ENCODE results near the gene DRD3. TPM values are rescaled to one million over a fixed set of nuclear protein-coding genes. Genes with fewer than 3 reads are reported as not detected.

The DRD3 gene
- total RNA-seq = not detected in 2 replicates

DNA sequence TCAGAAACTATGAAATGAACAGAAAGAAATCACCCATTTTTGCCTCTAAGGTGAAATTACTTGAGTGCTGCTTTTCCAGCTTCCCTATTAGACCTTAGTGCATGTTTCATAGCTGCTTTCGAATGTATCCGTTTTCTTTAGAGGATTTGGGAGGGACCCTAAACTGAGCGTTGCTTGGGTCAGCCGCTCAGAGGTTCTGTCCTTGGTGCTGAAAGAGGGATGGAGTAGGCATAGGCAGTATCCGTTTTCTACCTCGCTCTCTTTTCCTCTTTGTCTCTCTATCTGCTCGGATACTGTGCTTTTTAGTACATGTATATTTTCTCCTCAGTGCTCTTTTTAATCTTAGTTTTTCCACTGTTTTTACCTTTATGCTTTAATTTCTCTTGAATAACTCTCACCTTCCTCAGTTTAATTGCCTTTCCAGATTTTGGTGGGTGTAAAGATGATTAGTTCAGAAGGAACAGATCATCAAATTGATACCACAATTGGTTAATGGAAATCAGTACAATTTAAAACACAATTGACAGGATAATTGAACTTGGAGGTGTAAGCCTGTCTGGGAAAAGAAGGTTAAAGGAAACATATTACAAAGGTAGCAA lies at the start of gene DRD3:
TSS of gene DRD3 (minus strand) at position 283 of the 599 bp plus-strand sequence. CDS start 7,060 bp downstream, outside the sequence.

Other genes starting within 250 kb of the DRD3 start
- 0.66 and 0.73 TPM in 2 replicates for gene ZDHHC23, start 231.0 kb downstream of the DRD3 start, total RNA-seq
- 2.6 and 4.2 TPM in 2 replicates for gene CCDC191, start 122.5 kb downstream of the DRD3 start, total RNA-seq
- gene QTRT2, start 122.3 kb downstream of the DRD3 start, total RNA-seq = 10.8 and 15.6 TPM in 2 replicates
- gene ZNF80, start 58.5 kb upstream of the DRD3 start, total RNA-seq = not detected in 2 replicates
- gene TIGIT, start 115.0 kb upstream of the DRD3 start, total RNA-seq = not detected in 2 replicates